Lung microvascular endothelial cell (primary cell): ENCODE results near the gene TRIM37. TPM values are rescaled to one million over a fixed set of nuclear protein-coding genes. Genes with fewer than 3 reads are reported as not detected.
A peak's percentile ranks its signal among the peaks of the same experiment; 100 is the strongest.
"Not testable (repeated sequence)": the region's sequence is repeated elsewhere in the genome, so short reads cannot be mapped to it uniquely, and the experiment has no call there.

Source experiments
- DNase-seq, 2 donors: peaks; one replicate each; pipeline versions ENCODE4 v3.0.0 to v3.0.0-alpha.2; 2010; ENCODE audit warnings: low read depth in 2 of 2
- total RNA-seq: library from RNA; depleted of rRNA; stranded (reverse); fragments of >200 nt; gene quantifications from 2 replicates; pipeline ENCODE4 v1.2.1, GENCODE V29; 2014

The TRIM37 gene
- total RNA-seq, 1 donor from 2014 or later: 33.1 TPM

GRCh38 chr17:58995247-58995940 lies 111.3 kb downstream of the TRIM37 start:
- no peak for DNase-seq

GRCh38 chr17:58993311-58993710 lies 113.4 kb downstream of the TRIM37 start:
- no peak for DNase-seq

- no peak for DNase-seq
These were observed 114.9 kb downstream of the TRIM37 start for GRCh38 chr17:58991718-58992331.

- no peak for DNase-seq
These were observed 117.1 kb downstream of the TRIM37 start for GRCh38 chr17:58989629-58990028.

- peak in 1 of 2 donors; percentile 65 for DNase-seq
These were observed 120.7 kb downstream of the TRIM37 start for GRCh38 chr17:58985971-58986370.

GRCh38 chr17:58985367-58985766 lies 121.3 kb downstream of the TRIM37 start:
- no peak for DNase-seq

- no peak for DNase-seq
These were observed 124.1 kb downstream of the TRIM37 start for GRCh38 chr17:58982626-58983025.

- DNase-seq: no peak
These were observed 125.8 kb downstream of the TRIM37 start for GRCh38 chr17:58980706-58981481.

- no peak for DNase-seq
These were observed 130.1 kb downstream of the TRIM37 start for GRCh38 chr17:58976541-58976940.

GRCh38 chr17:58974354-58974753 lies 132.3 kb downstream of the TRIM37 start:
- DNase-seq: no peak

- no peak for DNase-seq
These were observed 135.8 kb downstream of the TRIM37 start for GRCh38 chr17:58970609-58971450.

- no peak for DNase-seq
These were observed 137.1 kb downstream of the TRIM37 start for GRCh38 chr17:58969612-58970011.

- no peak for DNase-seq
These were observed 137.5 kb downstream of the TRIM37 start for GRCh38 chr17:58969156-58969555.

- DNase-seq: no peak
These were observed 138.1 kb downstream of the TRIM37 start for GRCh38 chr17:58968426-58969061.

GRCh38 chr17:58966208-58966607 lies 140.5 kb downstream of the TRIM37 start:
- DNase-seq: no peak

- no peak for DNase-seq
These were observed 141.5 kb downstream of the TRIM37 start for GRCh38 chr17:58965221-58965620.

- DNase-seq: peak; percentile 10 to 42
These were observed 146.6 kb downstream of the TRIM37 start for GRCh38 chr17:58960068-58960467.

GRCh38 chr17:58957725-58958073 lies 149.0 kb downstream of the TRIM37 start:
- not testable (repeated sequence) for DNase-seq

GRCh38 chr17:58956997-58957724 lies 149.5 kb downstream of the TRIM37 start:
- peak; percentile 38 to 51 for DNase-seq

GRCh38 chr17:58954358-58954757 lies 152.3 kb downstream of the TRIM37 start:
- peak in 1 of 2 donors; percentile 2 for DNase-seq
